Lower leg skin (tissue), 4 donors: ENCODE results near the gene SPTAN1. TPM values are rescaled to one million over a fixed set of nuclear protein-coding genes. Genes with fewer than 3 reads are reported as not detected.

Experiments
- DNase-seq, 2 donors: peaks; one replicate each; pipeline ENCODE4 v3.0.0-alpha.2; 2019; ENCODE audit warnings: low spot score in 2 of 2
- H3K4me3 ChIP-seq: fragments of 200-600 bp; sonication (generic); 2 replicates; pipeline ENCODE4 v1.5.1; 2017; ENCODE audit warnings: mild to moderate bottlenecking, low read depth; ENCODE audit not compliant: poor library complexity, severe bottlenecking
- POLR2A ChIP-seq, 2 donors: fragments of 450-650 bp; IDR thresholded peaks; one replicate each; pipeline ENCODE4 v1.6.1; 2016 to 2017; ENCODE audit warnings: antibody characterized with exemption in 2 of 2, mild to moderate bottlenecking in 1 of 2, moderate library complexity in 1 of 2
- WGBS, 2 donors: methylation state at CpG; one replicate each; pipeline ENCODE4 v1.1.5; 2018; 5-methylcytosine and 5-hydroxymethylcytosine counted together
- intact Hi-C: fragments of 100-400 bp; cut with DNase I; formaldehyde crosslinking; loops from one replicate; pipeline ENCODE4 v1.15.0; 2023; ENCODE audit warnings: low total_unique reads
- total RNA-seq, 4 donors: library from RNA; depleted of rRNA; stranded (reverse); fragments of >200 nt; gene quantifications; one replicate each; pipeline ENCODE4 v1.1.0, GENCODE V29; 2016
- TF ChIP-seq, protein P1 (sequence below), 3 donors: fragments of 450-650 bp; IDR thresholded peaks; one replicate each; pipeline ENCODE4 v1.5.1; 2016; ENCODE audit warnings: antibody characterized with exemption in 3 of 3, mild to moderate bottlenecking in 3 of 3, moderate library complexity in 2 of 3

Gene SPTAN1
- total RNA-seq, 4 donors from 2014 or later: 223 to 331 (median 293) TPM

DNA sequence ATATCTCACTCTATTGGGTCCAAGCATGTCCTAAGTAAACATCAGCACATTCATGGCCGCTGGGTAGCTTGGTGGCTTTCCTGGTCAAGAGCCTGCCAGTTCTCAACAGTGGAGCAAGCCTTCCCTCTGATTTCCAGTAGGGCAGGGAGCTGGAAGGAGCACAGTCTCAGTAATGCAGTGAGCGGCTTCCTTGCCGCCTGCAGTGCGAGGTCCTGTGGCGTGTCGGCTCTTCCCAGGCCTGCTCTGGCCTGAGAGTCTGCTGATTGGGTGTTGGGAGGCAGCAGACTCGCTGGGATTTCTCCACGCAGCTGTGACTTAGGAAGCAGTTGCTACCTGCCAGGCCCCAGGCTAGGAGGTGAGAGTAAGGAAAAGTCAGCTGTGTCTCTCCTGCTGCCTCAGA lies 51.3 kb downstream of the SPTAN1 start:
- WGBS, 2 donors: 72 to 95% methylated on average over 8 of the region's 8 CpGs
- no peak overlapping the region for H3K4me3 ChIP-seq
- no peak for TF ChIP-seq POLR2A (IDR thresholded peaks at IDR 0.05)
- TF ChIP-seq, protein P1, sequence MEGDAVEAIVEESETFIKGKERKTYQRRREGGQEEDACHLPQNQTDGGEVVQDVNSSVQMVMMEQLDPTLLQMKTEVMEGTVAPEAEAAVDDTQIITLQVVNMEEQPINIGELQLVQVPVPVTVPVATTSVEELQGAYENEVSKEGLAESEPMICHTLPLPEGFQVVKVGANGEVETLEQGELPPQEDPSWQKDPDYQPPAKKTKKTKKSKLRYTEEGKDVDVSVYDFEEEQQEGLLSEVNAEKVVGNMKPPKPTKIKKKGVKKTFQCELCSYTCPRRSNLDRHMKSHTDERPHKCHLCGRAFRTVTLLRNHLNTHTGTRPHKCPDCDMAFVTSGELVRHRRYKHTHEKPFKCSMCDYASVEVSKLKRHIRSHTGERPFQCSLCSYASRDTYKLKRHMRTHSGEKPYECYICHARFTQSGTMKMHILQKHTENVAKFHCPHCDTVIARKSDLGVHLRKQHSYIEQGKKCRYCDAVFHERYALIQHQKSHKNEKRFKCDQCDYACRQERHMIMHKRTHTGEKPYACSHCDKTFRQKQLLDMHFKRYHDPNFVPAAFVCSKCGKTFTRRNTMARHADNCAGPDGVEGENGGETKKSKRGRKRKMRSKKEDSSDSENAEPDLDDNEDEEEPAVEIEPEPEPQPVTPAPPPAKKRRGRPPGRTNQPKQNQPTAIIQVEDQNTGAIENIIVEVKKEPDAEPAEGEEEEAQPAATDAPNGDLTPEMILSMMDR (IDR thresholded peaks at IDR 0.05): no peak
- no peak for DNase-seq
- intact Hi-C loops: no loop called here

DNA sequence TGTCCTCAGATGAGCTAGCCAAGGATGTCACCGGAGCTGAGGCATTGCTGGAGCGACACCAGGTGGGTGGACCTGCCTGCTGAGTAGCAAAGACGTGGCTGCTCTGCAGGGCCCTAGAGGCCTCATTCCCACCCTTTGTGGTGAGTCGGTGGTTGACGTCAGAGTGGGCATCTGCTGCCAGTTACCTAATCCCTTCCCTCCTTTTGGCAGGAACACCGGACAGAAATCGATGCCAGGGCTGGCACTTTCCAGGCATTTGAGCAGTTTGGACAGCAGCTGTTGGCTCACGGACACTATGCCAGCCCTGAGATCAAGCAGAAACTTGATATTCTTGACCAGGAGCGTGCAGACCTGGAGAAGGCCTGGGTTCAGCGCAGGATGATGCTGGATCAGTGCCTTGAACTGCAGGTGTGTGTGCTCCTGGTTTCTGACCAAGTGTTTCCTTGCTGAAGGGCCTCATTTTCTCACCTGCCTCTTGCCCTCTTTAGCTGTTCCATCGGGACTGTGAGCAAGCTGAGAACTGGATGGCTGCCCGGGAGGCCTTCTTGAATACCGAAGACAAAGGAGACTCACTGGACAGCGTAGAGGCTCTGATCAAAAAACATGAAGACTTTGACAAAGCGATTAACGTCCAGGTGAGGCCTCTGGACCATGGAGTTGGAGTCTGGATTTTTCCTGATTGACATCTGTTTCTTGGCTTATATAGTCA lies 55.4 kb downstream of the SPTAN1 start:
- peak in 1 of 2 donors; percentile 88 for DNase-seq
- TF ChIP-seq, protein P1 (IDR thresholded peaks at IDR 0.05): no peak
- TF ChIP-seq POLR2A (IDR thresholded peaks at IDR 0.05): no peak
- intact Hi-C loops: no loop called here
- WGBS, 2 donors: 55 to 59% methylated on average over 16 of the region's 16 CpGs
- no peak overlapping the region for H3K4me3 ChIP-seq

DNA sequence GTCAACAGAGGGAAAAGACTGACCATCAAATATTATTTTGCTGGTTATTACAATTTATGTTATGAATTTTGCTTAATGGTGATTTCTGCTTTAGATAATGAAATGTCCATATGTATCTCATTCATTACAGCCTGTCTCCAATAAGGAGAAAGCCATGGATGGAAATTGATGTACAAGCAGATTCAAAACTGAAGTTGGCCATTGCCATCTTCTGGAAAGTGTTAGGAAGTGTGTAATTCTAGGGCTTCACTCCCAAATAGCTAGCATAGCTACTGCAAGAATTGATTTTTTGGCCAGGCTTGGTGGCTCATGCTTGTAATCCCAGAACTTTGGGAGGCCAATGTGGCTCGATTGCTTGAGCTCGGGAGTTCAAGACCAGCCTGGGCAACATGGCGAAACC lies 58.5 kb downstream of the SPTAN1 start:
- intact Hi-C loops: no loop called here
- no peak for TF ChIP-seq POLR2A (IDR thresholded peaks at IDR 0.05)
- TF ChIP-seq, protein P1 (IDR thresholded peaks at IDR 0.05): no peak
- 91% methylated on average over 3 of the region's 3 CpGs for WGBS, 2 donors

DNA sequence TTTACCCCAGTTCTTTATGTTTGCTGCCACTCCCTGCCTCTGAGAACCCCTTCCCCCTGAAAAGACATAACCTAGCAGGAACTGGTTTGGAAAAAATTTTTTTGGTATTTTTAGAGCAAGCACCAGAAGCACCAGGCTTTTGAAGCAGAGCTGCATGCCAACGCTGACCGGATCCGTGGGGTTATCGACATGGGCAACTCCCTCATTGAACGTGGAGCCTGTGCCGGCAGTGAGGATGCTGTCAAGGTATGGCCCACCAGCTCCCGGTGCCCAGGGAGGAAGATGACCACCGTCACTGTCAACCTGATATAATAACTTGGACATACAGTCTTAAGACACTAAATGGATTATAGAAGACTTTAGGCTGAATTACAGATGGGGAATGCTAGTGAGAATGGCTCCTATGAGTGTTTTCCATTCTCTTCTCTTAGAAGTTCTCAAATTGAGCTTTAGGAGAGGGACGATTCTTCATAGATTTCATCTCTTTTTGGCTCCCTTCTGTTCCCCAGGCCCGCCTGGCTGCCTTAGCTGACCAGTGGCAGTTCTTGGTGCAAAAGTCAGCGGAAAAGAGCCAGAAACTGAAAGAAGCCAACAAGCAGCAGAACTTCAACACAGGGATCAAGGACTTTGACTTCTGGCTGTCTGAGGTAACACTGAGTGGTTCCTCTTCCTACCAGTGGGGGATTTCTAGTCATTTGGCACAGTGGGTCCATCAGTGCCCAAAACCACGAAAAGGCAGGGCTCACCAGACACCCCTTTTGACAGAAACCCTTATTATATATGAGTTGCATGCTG lies 59.4 kb downstream of the SPTAN1 start:
- no peak overlapping the region for H3K4me3 ChIP-seq
- no peak for DNase-seq
- TF ChIP-seq POLR2A (IDR thresholded peaks at IDR 0.05): no peak
- TF ChIP-seq, protein P1 (IDR thresholded peaks at IDR 0.05): no peak
- WGBS, 2 donors: 94 to 96% methylated on average over 12 of the region's 12 CpGs
- intact Hi-C loops: no loop called here

More for the DNA sequence above, 58.5 kb downstream of the SPTAN1 start:
- no peak for DNase-seq
- H3K4me3 ChIP-seq: no peak overlapping the region

DNA sequence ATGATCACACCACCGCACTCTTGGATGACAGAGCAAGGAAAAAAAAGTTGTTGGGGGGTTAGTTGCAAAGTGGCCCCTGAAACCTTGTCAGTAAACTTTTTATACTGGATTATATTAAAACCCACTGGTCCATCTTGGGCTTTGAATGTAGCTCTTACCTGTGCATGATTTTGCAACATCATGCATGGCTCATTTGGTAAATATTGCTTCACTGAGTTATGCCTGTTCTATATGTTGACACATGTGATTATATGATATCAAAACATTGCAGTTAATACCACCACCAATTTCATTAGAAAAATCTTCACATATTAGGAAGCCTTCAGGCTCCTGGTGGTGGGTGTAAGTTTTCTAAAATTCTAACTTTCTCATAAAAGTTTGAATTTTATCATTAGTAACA lies 62.3 kb downstream of the SPTAN1 start:
- TF ChIP-seq POLR2A (IDR thresholded peaks at IDR 0.05): no peak
- TF ChIP-seq, protein P1 (IDR thresholded peaks at IDR 0.05): no peak
- 100% methylated on average over 1 of the region's 1 CpG for WGBS, 2 donors
- H3K4me3 ChIP-seq: no peak overlapping the region
- DNase-seq: no peak
- intact Hi-C loops: no loop called here
